ENCODE measurements around the gene GATD1.

GATD1 gene

GRCh38 chr11:721247-721740 is 56.0 kb downstream of the GATD1 start:
- H3K27ac ChIP-seq = no peak overlapping the region
- TF ChIP-seq CTCF (conservative IDR thresholded peaks at IDR 0.05) (no peak), ZFX (IDR thresholded peaks at IDR 0.05) (no peak)

- no peak overlapping the region for H3K27ac ChIP-seq
- TF ChIP-seq ZFX (IDR thresholded peaks at IDR 0.05) (no peak), CTCF (conservative IDR thresholded peaks at IDR 0.05) (no peak)
Observed at GRCh38 chr11:720642-721246, 56.5 kb downstream of the GATD1 start.

GRCh38 chr11:720017-720641 is 57.2 kb downstream of the GATD1 start:
- H3K27ac ChIP-seq = no peak overlapping the region
- no peak for TF ChIP-seq CTCF (conservative IDR thresholded peaks at IDR 0.05)
- no peak for TF ChIP-seq ZFX (IDR thresholded peaks at IDR 0.05)

- TF ChIP-seq CTCF (conservative IDR thresholded peaks at IDR 0.05) (no peak), ZFX (IDR thresholded peaks at IDR 0.05) (no peak)
Observed at GRCh38 chr11:719214-720016, 57.9 kb downstream of the GATD1 start.

More at GRCh38 chr11:719214-720016, 57.9 kb downstream of the GATD1 start:
- no peak overlapping the region for H3K27ac ChIP-seq

All from C4-2B (cell line).